Measurements from ENCODE around the gene HINT1. TPM values are rescaled to one million over a fixed set of nuclear protein-coding genes. Genes with fewer than 3 reads are reported as not detected.

HINT1 gene
- total and polyA plus RNA-seq, 7 donors, result 205 to 441 (median 280) TPM

GRCh38 chr5:131182839-131183238 lies 17.8 kb upstream of the HINT1 start:
- no peaks in the 10 kb centered on the region for H3K4me1 ChIP-seq
- TF ChIP-seq CTCF (IDR thresholded peaks at IDR 0.05), result no peak
- ATAC-seq, result no peak
- H3K27me3 ChIP-seq (ENCODE audit: insufficient read depth in 3 of 3, low read length in 2 of 3), result no peaks in the 10 kb centered on the region
- intact Hi-C loops (cut with DNase I), result no loop called here
- H3K36me3 ChIP-seq (ENCODE audit: insufficient read depth in 1 of 2, low read depth in 1 of 2), result peaks cover 0 to 19% of the 10 kb centered on the region in 2 donors
- no peak for DNase-seq
- H3K4me3 ChIP-seq, result no peak overlapping the region
- H3K9me3 ChIP-seq, result no peaks in the 10 kb centered on the region
- H3K27ac ChIP-seq, result no peak overlapping the region

DNA sequence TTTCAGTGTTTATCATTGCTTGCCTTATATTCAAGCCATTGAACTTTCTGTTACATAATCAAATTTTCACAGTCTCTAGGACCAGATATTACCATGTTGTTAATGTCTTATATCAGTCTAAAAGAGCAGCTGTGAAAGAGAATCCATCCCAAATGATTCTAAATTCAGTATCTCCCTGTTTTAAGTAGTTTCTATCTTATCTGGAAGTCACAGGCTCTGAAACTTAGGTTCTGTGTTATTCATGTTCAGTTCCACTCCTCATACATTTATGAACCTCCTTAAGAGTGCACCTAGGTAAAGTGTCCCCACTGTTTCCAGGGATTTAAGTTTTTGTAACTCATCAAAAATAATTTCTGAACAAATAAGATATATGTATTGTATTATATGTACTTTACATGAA lies 15.4 kb upstream of the HINT1 start:
- intact Hi-C loops (cut with DNase I), result no loop called here
- ATAC-seq, result no peak

DNA sequence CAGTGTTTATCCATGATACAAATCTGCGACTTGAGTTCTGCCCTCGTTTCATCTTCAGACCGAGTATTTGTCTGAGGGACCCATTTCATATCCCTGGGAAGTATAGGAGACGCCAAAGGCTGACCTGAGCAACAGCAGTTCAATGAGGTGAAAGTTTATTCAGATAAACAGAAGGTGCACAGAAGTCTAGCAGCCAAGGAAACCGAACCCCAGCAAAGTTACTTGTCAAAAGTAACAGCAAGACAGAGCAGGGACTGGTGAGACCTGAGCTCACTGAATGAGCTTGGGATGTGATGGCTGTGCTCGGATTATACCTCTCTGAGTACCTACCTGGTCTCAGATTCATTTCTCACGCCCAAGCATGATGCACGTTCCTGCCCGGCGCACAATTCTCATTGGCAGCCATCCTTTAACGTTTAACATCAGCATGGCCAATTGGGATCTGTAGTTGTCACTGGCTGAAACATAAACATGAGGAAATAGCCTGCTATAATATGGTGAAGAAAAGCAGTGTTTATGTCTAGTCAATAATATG lies 6.3 kb upstream of the HINT1 start:
- intact Hi-C loops (cut with DNase I), result loop anchor here (2.0 to 5.0 kb wide), 2 partner anchors 91 kb away; partner anchors contain the start of gene CDC42SE2 (in 1 of the 2)
- H3K36me3 ChIP-seq (ENCODE audit: insufficient read depth in 1 of 2, low read depth in 1 of 2), result no peaks in the 10 kb centered on the region

More for the DNA sequence above, 15.4 kb upstream of the HINT1 start:
- no peak overlapping the region for H3K4me3 ChIP-seq
- DNase-seq, result no peak
- H3K27me3 ChIP-seq (ENCODE audit: insufficient read depth in 3 of 3, low read length in 2 of 3), result no peaks in the 10 kb centered on the region
- H3K36me3 ChIP-seq (ENCODE audit: insufficient read depth in 1 of 2, low read depth in 1 of 2), result no peaks in the 10 kb centered on the region
- TF ChIP-seq CTCF (IDR thresholded peaks at IDR 0.05), result no peak
- no peak overlapping the region for H3K27ac ChIP-seq
- no peaks in the 10 kb centered on the region for H3K4me1 ChIP-seq
- no peaks in the 10 kb centered on the region for H3K9me3 ChIP-seq

GRCh38 chr5:131170540-131171275 lies 5.7 kb upstream of the HINT1 start, which contains the start of gene LYRM7:
Gene LYRM7, plus strand, starts transcription at chr5:131170944. Its CDS starts 77 bp downstream, at chr5:131171021.
- intact Hi-C loops (cut with DNase I), result loop anchor here (2.0 to 5.0 kb wide), 2 partner anchors 92 kb away; partner anchors contain the start of gene CDC42SE2 (in 1 of the 2)
- Histone ChIP-seq H3K36me3 (ENCODE audit: insufficient read depth in 1 of 2, low read depth in 1 of 2) (no peaks in the 10 kb centered on the region), H3K27ac (peak within 1 kb of the TSS; percentile 85), H3K9me3 (no peaks in the 10 kb centered on the region), H3K4me3 (peak within 1 kb of the TSS; percentile 84), H3K4me1 (peaks cover 10% of the 10 kb centered on the region), H3K27me3 (ENCODE audit: insufficient read depth in 3 of 3, low read length in 2 of 3) (no peaks in the 10 kb centered on the region)
- no peak for TF ChIP-seq CTCF (IDR thresholded peaks at IDR 0.05)
- peak; percentile 98 to 99 (median 99) for ATAC-seq
- 0% methylated on average over 42 of the region's 42 CpGs for WGBS, 3 donors
- DNase-seq, result peak; percentile 95 to 96

More for the DNA sequence above, 6.3 kb upstream of the HINT1 start:
- no peaks in the 10 kb centered on the region for H3K27me3 ChIP-seq (ENCODE audit: insufficient read depth in 3 of 3, low read length in 2 of 3)
- ATAC-seq (no peak), DNase-seq (no peak)
- H3K27ac ChIP-seq, result peak overlapping the region; percentile 85
- peaks cover 10% of the 10 kb centered on the region for H3K4me1 ChIP-seq
- no peak for TF ChIP-seq CTCF (IDR thresholded peaks at IDR 0.05)
- no peaks in the 10 kb centered on the region for H3K9me3 ChIP-seq
- H3K4me3 ChIP-seq, result peak overlapping the region; percentile 84
- 4 to 6% (median 5%) methylated on average over 11 of the region's 11 CpGs for WGBS, 3 donors
